OCI-LY1 (cell line): Measurements from ENCODE around the gene KDM5C.

Experiments used
- EZH2 ChIP-seq: fragments of 200-600 bp; sonication (generic), shearing (Covaris generic); IDR thresholded peaks from 2 replicates; pipeline ENCODE4 v1.8.0; 2017; ENCODE audit warnings: borderline replicate concordance, mixed run types, mild to moderate bottlenecking, antibody characterized with exemption, low read length, moderate library complexity, mixed read lengths
- TF ChIP-seq, protein P1 (sequence below): fragments of 200-600 bp; sonication (generic), shearing (Covaris generic); IDR thresholded peaks from 2 replicates; pipeline ENCODE4 v1.5.1; 2017; ENCODE audit warnings: mild to moderate bottlenecking, antibody characterized with exemption, low read length, moderate library complexity, mixed read lengths

GRCh38 chrX:53257166-53257565 lies 32.2 kb upstream of the KDM5C start:
- TF ChIP-seq, protein P1, sequence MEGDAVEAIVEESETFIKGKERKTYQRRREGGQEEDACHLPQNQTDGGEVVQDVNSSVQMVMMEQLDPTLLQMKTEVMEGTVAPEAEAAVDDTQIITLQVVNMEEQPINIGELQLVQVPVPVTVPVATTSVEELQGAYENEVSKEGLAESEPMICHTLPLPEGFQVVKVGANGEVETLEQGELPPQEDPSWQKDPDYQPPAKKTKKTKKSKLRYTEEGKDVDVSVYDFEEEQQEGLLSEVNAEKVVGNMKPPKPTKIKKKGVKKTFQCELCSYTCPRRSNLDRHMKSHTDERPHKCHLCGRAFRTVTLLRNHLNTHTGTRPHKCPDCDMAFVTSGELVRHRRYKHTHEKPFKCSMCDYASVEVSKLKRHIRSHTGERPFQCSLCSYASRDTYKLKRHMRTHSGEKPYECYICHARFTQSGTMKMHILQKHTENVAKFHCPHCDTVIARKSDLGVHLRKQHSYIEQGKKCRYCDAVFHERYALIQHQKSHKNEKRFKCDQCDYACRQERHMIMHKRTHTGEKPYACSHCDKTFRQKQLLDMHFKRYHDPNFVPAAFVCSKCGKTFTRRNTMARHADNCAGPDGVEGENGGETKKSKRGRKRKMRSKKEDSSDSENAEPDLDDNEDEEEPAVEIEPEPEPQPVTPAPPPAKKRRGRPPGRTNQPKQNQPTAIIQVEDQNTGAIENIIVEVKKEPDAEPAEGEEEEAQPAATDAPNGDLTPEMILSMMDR = no peak
- TF ChIP-seq EZH2 = no peak
